KOPT-K1 (cell line): ENCODE results near the gene TENT4B.
"Not testable (repeated sequence)": the region's sequence is repeated elsewhere in the genome, so short reads cannot be mapped to it uniquely, and the experiment has no call there.

Source experiments
- H3K27ac ChIP-seq: fragments of 200-600 bp; sonication (generic); 2 replicates; pipeline ENCODE4 v1.5.1; 2016; ENCODE audit warnings: antibody characterized with exemption, mild to moderate bottlenecking, low read depth, low read length; ENCODE audit not compliant: poor library complexity, severe bottlenecking
- H3K36me3 ChIP-seq: fragments of 200-600 bp; sonication (generic); 2 replicates; pipeline ENCODE4 v1.5.1; 2017; ENCODE audit warnings: antibody characterized with exemption, mild to moderate bottlenecking, low read length, moderate library complexity; ENCODE audit not compliant: insufficient read depth
- H3K9me3 ChIP-seq: fragments of 200-600 bp; sonication (generic); 2 replicates; pipeline ENCODE4 v1.5.1; 2017; ENCODE audit warnings: antibody characterized with exemption, low read length, mild to moderate bottlenecking; ENCODE audit not compliant: insufficient read depth, poor library complexity, severe bottlenecking

TENT4B gene

DNA sequence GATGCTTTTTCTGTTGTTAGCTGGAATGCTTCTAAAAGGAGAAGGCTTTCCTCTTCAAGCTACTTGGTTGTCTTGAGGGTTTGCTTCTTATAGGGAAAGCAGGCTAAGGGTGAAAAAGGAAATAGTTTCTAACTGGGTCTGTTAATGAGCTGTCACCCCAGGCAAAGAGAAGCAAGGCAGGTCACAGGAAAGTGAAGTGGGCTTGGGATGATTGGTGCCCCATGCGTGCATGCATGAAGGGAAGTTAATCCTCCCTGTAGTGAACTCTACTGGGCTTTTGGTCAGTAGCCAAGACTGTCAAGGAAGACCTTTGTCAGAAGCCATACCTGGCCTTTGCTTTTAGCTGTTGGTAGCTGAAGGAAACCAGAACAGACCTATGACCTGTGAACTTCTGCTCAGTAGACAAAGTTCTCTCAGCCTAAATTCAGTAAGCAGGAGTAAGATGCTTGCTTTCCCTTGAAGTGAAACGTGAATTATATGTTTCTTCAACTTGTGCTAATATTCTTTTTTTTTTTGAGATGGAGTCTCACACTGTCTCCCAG is 16.5 kb downstream of the TENT4B start:
- Histone ChIP-seq H3K27ac (no peak overlapping the region), H3K36me3 (no peaks in the 10 kb centered on the region), H3K9me3 (no peaks in the 10 kb centered on the region)

DNA sequence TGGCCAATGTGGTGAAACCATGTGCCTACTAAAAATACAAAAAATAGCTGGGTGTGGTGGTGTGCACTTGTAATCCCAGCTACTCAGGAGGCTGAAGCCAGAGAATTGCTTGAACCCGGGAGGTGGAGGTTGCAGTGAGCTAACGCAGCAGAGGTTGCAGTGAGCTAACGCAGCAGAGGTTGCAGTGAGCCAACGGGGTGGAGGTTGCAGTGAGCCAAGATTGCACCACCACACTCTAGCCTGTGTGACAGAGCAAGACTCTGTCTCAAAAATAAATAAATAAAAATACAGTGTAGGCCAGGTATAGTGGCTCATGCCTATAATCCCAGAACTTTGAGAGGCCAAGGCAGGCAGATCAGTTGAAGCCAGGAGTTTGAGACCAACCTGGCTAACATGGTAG is 18.7 kb downstream of the TENT4B start:
- not testable (repeated sequence) for H3K9me3 ChIP-seq

DNA sequence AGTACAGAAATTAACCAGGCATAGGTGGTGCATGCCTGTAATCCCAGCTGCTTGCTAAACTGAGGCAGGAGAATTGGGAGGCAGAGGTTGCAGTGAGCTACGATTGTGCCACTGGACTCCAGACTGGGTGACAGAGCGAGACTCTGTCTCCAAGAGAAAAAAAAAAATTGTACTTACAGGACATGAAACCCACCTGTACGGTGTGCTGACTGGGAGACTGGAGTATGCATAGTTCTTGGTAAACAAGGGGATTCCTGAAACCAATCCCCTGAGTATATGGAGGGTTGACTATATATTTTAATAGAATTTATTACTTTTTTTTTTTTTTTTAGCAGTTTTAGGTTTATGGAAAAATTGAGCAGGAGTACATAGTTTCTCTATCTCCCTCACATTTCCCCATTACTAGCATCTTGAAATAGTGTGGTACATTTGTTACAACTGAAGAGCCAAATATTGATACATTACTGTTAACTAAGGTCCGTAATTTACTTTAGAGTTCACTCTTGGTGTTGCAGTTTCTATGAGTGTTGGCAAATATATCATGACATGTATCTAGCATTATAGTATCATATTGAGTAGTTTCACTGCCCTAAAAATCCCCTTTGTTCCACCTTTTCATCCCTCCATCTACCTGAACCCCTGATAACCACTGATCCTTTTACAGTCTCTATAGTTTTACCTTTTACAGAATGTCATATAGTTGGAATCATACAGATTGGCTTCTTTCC is 19.3 kb downstream of the TENT4B start:
- H3K27ac ChIP-seq = no peak overlapping the region
- no peaks in the 10 kb centered on the region for H3K36me3 ChIP-seq
- H3K9me3 ChIP-seq = no peaks in the 10 kb centered on the region

More for the DNA sequence above, 18.7 kb downstream of the TENT4B start:
- not testable (repeated sequence) for H3K27ac ChIP-seq, H3K36me3 ChIP-seq

DNA sequence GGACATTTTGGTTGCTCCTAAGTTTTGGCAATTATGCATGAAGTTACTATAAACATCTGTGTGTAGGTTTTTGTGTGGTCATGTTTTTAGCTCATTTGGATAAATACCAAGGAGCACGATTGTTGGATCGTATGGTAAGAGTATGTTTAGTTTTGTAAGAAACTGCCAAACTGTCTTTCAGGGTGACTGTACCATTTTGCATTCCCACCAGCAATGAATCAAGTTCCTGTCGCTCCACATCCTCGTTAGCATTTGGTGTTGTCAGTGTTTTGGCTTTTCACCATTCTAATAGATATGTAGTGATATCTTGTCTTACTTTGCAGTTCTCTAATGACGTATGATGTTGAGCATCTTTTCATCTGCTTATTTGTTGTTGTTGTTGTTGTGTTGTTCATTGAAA is 20.2 kb downstream of the TENT4B start:
- H3K36me3 ChIP-seq = no peaks in the 10 kb centered on the region
- no peaks in the 10 kb centered on the region for H3K9me3 ChIP-seq
- H3K27ac ChIP-seq = no peak overlapping the region

DNA sequence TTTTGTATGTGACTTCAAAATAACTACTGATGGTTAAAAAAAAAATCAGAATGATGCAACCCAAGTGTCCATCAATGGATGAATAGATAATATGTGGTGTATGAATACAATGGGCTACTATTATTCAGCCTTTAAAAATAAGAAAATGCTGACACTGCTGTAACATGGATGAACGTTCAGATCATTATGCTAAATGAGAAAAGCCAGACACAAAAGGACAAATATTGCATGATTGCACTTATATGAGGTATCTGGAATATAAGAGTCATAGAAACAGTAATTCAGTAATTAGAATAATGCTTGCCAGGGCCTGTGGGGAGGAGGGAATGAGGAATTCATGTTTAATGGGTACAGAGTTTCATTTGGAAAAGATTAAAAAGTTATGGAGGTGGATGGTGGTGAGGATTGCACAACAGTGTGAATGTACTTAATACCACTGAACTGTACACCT is 25.4 kb downstream of the TENT4B start:
- Histone ChIP-seq H3K27ac (no peak overlapping the region), H3K9me3 (no peaks in the 10 kb centered on the region), H3K36me3 (no peaks in the 10 kb centered on the region)

DNA sequence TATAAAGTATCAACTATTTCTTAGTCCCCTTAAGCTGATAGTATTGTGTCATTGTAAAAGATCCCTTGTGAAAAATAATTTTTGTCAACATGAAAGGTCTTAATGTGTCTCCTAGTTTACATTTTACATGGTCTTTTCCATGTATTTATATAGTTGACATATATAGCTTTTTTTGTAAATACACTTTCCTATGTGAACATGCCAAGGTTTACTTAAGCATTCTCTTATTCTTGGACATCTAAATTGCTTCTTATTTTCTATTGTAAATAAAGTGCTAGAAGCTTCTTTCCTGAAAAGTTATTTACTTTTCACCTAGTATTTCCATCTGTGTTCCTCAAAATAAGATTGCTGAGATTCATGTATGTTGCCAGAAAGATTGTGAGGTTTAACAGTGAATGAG is 29.3 kb downstream of the TENT4B start:
- Histone ChIP-seq H3K36me3 (no peaks in the 10 kb centered on the region), H3K27ac (no peak overlapping the region), H3K9me3 (no peaks in the 10 kb centered on the region)

DNA sequence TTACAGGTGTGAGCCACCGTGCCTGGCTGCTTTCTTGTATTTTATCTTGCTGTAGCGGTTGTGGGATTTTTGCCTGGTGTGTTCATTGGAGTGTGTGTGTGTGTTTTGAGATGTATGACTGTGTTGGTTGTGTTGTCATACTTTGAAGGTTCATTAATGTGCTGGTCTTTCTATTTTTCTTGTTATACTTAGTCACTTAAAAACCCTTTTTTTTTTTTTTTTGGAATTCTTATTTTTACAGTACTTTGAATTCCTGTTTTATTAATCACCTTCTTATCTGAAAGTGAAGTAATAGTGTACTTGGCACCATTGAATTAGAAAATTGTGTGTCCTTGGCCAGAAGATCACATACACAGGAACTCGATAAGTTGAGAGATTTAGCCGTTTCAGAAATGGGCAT is 30.2 kb downstream of the TENT4B start:
- no peaks in the 10 kb centered on the region for H3K9me3 ChIP-seq
- H3K36me3 ChIP-seq = no peaks in the 10 kb centered on the region
- H3K27ac ChIP-seq = no peak overlapping the region

DNA sequence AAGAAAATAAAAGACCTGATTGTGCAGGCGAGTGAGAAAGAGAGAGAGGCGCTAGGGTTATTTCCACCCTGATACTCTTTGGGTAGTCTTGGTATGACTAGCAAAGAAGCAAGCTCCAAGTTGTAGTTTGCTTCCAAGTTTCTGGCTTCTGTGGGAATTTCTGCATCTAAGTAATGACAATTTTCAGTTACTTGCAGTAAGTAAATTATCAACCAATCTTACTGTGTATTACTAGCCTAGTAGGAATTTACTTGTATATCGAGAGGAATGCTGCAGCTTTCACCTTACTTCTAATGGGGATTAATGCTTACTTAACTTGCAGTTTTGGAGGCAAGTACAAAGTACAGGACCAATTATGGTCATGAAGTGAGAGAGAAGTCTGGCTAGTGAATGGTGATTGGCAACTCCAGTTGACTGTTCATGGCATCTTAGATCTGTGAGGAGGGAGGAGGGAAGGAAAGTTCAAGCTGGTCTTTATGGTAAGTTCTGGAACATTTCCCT is 31.9 kb downstream of the TENT4B start:
- Histone ChIP-seq H3K9me3 (no peaks in the 10 kb centered on the region), H3K36me3 (no peaks in the 10 kb centered on the region), H3K27ac (no peak overlapping the region)

DNA sequence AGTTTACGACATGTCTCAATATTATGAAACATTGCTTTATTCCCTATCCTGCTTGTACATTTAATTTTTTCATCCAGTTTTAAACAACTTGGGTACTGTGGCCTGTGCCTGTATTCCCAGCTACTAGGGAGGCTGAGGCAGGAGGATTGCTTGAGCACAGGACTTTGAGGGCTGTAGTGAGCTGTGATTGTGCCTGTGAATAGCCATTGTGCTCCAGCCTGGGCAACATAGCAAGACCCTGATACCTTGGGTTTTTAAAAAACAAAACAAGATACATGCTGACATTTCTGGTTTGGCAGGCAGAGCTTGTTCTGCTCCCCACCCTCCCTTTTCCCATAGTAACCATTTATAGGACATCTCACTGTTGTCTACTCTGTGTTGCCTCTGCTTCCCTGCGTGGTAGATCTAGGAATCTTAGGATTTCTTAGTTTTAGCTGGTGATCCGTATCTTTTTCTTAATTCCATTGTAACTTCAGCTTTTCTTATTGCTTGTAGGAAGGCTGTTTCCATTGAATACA is 35.6 kb downstream of the TENT4B start:
- no peaks in the 10 kb centered on the region for H3K36me3 ChIP-seq
- H3K27ac ChIP-seq = no peak overlapping the region
- no peaks in the 10 kb centered on the region for H3K9me3 ChIP-seq

DNA sequence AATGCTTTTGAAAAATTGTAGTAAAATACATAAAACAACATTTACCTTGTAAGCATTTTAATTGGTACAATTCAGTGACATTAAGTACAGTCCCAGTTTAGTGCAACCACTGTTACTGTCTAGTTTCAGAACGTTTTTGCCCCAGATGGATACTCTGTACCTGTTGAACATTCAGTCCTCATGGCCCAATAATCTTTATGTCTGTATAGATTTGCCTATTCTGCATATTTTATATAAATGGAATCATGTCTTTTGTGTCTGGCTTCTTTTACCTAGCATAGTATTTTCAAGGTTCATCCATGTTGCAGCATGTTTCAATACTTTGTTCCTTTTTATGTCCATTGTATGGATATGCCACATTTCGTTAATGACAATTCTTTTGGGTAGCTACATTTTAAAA is 37.2 kb downstream of the TENT4B start:
- Histone ChIP-seq H3K27ac (no peak overlapping the region), H3K9me3 (no peaks in the 10 kb centered on the region)

DNA sequence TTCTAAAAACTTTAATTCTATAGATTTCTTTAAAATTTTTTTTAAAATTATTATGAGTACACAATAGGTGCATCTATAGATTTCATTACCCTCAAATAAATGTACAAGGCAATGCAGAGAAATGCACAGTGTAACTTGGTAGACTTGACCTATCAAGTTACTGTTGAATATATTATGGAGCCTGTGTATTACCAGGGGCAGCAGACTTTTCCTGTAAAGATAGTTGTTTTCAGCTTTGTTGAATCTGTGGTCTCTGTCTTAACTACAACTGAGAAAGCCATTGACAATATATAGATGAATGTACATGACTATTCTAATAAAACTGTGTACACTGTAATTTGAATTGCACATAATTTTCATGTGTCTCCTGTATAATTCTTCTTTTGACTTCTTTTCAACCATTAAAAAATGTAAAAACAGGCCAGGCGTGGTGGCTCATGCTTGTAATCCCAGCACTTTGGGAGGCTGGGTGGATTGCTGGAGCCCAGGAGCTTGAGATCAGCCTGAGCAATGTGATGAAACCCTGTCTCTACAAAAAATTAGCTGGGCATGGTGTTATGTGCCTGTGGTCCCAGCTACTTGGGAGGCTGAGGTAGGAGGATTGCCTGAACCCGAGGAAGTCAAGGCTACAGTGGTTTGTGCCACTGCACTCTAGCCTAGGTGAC is 39.4 kb downstream of the TENT4B start:
- no peaks in the 10 kb centered on the region for H3K36me3 ChIP-seq
- no peak overlapping the region for H3K27ac ChIP-seq
- H3K9me3 ChIP-seq = no peaks in the 10 kb centered on the region

More for the DNA sequence above, 37.2 kb downstream of the TENT4B start:
- H3K36me3 ChIP-seq = no peaks in the 10 kb centered on the region

DNA sequence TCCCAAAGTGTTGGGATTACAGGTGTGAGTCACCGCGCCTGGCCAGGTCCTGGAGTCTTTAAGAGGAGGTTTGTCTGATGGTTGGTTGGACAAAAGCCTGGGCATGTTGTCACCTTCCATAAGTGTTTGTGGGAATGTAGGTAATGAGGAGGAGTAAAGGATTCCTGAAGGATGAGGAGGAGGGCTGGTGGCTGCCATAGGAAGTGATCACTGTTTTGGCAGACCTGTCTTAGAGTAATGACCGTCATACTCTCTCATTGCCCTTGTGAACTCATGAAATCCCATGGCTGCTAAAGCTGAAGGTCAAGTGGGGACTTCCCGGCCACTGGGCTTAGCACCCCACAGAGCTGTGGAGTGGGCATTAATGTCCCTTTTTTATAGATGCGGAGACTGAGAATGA is 40.5 kb downstream of the TENT4B start:
- Histone ChIP-seq H3K9me3 (no peaks in the 10 kb centered on the region), H3K27ac (no peak overlapping the region)

DNA sequence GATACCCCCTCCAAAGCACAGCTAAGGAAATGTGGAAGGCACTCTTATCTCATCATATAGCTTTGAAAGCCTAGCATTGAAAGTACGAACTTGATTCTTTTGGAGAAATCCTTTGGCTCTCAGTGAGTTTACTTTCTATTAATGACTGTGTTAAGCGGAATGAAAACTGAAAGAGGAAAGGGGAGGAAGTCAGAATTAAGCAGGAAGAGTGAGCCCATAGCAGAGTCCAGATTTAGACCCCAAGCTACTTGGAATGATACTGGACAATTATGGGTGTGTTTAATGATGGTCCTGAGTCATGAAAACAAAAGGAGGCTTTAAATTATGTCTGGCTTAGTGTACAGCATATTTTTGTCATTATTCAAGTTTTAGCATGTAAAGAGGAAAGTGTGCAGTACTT is 42.2 kb downstream of the TENT4B start:
- Histone ChIP-seq H3K9me3 (no peaks in the 10 kb centered on the region), H3K27ac (no peak overlapping the region), H3K36me3 (no peaks in the 10 kb centered on the region)

More for the DNA sequence above, 40.5 kb downstream of the TENT4B start:
- no peaks in the 10 kb centered on the region for H3K36me3 ChIP-seq

DNA sequence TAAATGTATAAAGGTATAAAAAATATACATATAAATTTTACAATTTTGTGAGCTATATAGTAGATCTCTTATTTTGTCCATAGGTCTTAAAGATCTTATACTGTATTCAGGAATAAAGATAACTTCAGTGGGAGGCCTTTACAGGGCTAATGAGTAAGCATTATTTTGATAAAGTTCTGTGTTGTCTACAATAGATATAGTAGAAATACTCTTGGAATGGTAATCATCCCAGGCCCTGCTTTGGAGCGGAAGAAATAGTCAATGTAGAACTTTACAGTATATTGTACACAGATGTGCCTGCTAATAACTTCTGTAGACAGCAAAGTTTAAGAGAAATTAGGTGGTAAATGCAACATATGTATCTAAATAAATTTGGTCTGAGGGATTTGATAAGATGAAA is 42.6 kb downstream of the TENT4B start:
- H3K36me3 ChIP-seq = no peaks in the 10 kb centered on the region
- H3K27ac ChIP-seq = no peak overlapping the region

DNA sequence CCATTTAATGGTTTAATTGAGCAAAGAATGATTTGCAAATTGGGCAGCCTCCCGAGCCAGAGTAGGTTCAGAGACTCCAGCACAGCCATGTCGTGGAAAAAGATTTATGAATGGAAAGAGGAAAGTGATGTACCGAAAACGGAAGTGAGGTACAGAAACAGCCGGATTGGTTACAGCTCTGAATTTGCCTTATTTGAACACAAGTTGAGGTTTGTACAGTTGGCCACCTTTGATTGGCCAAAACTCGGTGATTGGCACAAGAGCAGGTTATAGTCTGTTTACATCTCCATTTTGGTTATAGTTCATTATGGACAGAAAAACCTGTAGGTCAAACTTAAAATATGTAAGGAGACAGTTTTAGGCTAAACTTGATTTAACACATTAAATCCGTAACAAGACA is 44.5 kb downstream of the TENT4B start:
- Histone ChIP-seq H3K27ac (no peak overlapping the region), H3K9me3 (no peaks in the 10 kb centered on the region), H3K36me3 (no peaks in the 10 kb centered on the region)

More for the DNA sequence above, 42.6 kb downstream of the TENT4B start:
- H3K9me3 ChIP-seq = no peaks in the 10 kb centered on the region
